Neural cell (in vitro differentiated cells): ENCODE results near the gene SHROOM2. TPM values are rescaled to one million over a fixed set of nuclear protein-coding genes. Genes with fewer than 3 reads are reported as not detected.

Source experiments
- H2AFZ ChIP-seq: fragments of 200-600, 300-800 bp; sonication (generic), shearing (Covaris generic); 2 replicates; pipeline ENCODE4 v1.6.0; 2014; ENCODE audit warnings: low read depth, mild to moderate bottlenecking, antibody characterized with exemption, low read length, moderate library complexity
- H3F3A ChIP-seq: fragments of 200-600 bp; shearing (Covaris generic); 2 replicates; pipeline ENCODE4 v1.6.1; 2016; ENCODE audit warnings: mild to moderate bottlenecking, moderate library complexity, mixed read lengths, antibody characterized with exemption, low read length; ENCODE audit not compliant: insufficient read depth, poor library complexity, severe bottlenecking
- H3K27ac ChIP-seq: fragments of 200-600, 300-800 bp; sonication (generic), shearing (Covaris generic); 2 replicates; pipeline ENCODE4 v1.5.1; 2014; ENCODE audit warnings: mild to moderate bottlenecking, low read length, moderate library complexity
- H3K27me3 ChIP-seq: fragments of 300-800, 200-600 bp; sonication (generic), shearing (Covaris generic); 2 replicates; pipeline ENCODE4 v1.6.0; 2014; ENCODE audit warnings: mild to moderate bottlenecking, low read depth, low read length, moderate library complexity; ENCODE audit not compliant: insufficient read depth
- H3K36me3 ChIP-seq: fragments of 300-800, 200-600 bp; sonication (generic), shearing (Covaris generic); 2 replicates; pipeline ENCODE4 v1.5.1; 2014; ENCODE audit warnings: mild to moderate bottlenecking, antibody characterized with exemption, low read length, moderate library complexity; ENCODE audit not compliant: insufficient read depth
- H3K4me2 ChIP-seq: fragments of 300-800, 200-600 bp; sonication (generic), shearing (Covaris generic); 2 replicates; pipeline ENCODE4 v1.6.0; 2014; ENCODE audit warnings: mild to moderate bottlenecking, low read length
- H3K4me3 ChIP-seq: fragments of 300-800, 200-600 bp; sonication (generic), shearing (Covaris generic); 2 replicates; pipeline ENCODE4 v1.5.1; 2014; ENCODE audit warnings: mild to moderate bottlenecking, low read length, moderate library complexity
- H3K79me2 ChIP-seq: fragments of 200-600 bp; shearing (Covaris generic); replicated peaks from 2 replicates; pipeline ENCODE4 v1.6.0; 2014; ENCODE audit warnings: mild to moderate bottlenecking, low read length, moderate library complexity; ENCODE audit not compliant: insufficient read depth
- H3K9ac ChIP-seq: fragments of 300-800, 200-600 bp; sonication (generic), shearing (Covaris generic); 2 replicates; pipeline ENCODE4 v1.6.1; 2016; ENCODE audit warnings: mild to moderate bottlenecking, low read length, mixed read lengths
- H3K9me2 ChIP-seq: fragments of 200-600 bp; shearing (Covaris generic); 2 replicates; pipeline ENCODE4 v1.6.1; 2016; ENCODE audit warnings: mild to moderate bottlenecking, low read length, mixed read lengths; ENCODE audit not compliant: insufficient read depth
- H3K9me3 ChIP-seq: fragments of 200-600, 300-800 bp; sonication (generic), shearing (Covaris generic); 2 replicates; pipeline ENCODE4 v1.6.1; 2016; ENCODE audit warnings: mild to moderate bottlenecking, mixed run types, low read length, moderate library complexity, mixed read lengths
- H4K20me1 ChIP-seq: fragments of 200-600 bp; shearing (Covaris generic); 2 replicates; pipeline ENCODE4 v1.6.1; 2016; ENCODE audit warnings: mild to moderate bottlenecking, mixed run types; ENCODE audit not compliant: insufficient read depth
- CTCF ChIP-seq: fragments of 450-650 bp; IDR thresholded peaks from 2 replicates; pipeline ENCODE4 v1.5.1; 2014; ENCODE audit warnings: antibody characterized with exemption, mild to moderate bottlenecking, moderate library complexity; ENCODE audit not compliant: poor library complexity, severe bottlenecking
- EP300 ChIP-seq: fragments of 450-650 bp; conservative IDR thresholded peaks from 2 replicates; pipeline ENCODE4 v1.6.1; 2014; ENCODE audit warnings: antibody characterized with exemption, mild to moderate bottlenecking, moderate library complexity; ENCODE audit not compliant: poor library complexity, severe bottlenecking
- EZH2 ChIP-seq: fragments of 200-600, 300-800 bp; shearing (Covaris generic), sonication (generic); IDR thresholded peaks from 2 replicates; pipeline ENCODE4 v1.6.1; 2014; ENCODE audit warnings: antibody characterized with exemption, low read length, borderline replicate concordance, mild to moderate bottlenecking; ENCODE audit not compliant: insufficient read depth, poor library complexity, severe bottlenecking
- MXI1 ChIP-seq: fragments of 450-650 bp; conservative IDR thresholded peaks from 2 replicates; pipeline ENCODE4 v1.6.1; 2014; ENCODE audit warnings: antibody characterized with exemption, mild to moderate bottlenecking; ENCODE audit not compliant: poor library complexity, severe bottlenecking
- POLR2AphosphoS5 ChIP-seq: IDR thresholded peaks from 2 replicates; pipeline ENCODE4 v1.6.1; 2012
- RAD21 ChIP-seq: fragments of 450-650 bp; conservative IDR thresholded peaks from 2 replicates; pipeline ENCODE4 v1.6.1; 2014; ENCODE audit warnings: antibody characterized with exemption, mild to moderate bottlenecking, moderate library complexity
- REST ChIP-seq: IDR thresholded peaks from 2 replicates; pipeline ENCODE4 v1.6.1; 2012; ENCODE audit warnings: borderline replicate concordance
- SMC3 ChIP-seq: fragments of 450-650 bp; conservative IDR thresholded peaks from 2 replicates; pipeline ENCODE4 v1.6.1; 2014; ENCODE audit warnings: antibody characterized with exemption, mild to moderate bottlenecking, moderate library complexity; ENCODE audit not compliant: poor library complexity
- TAF1 ChIP-seq: IDR thresholded peaks from 2 replicates; pipeline ENCODE4 v1.6.1; 2012; ENCODE audit warnings: low read depth
- polyA plus RNA-seq: library from polyadenylated mRNA; depleted of rRNA; stranded (reverse); fragments of >200 nt; gene quantifications from 2 replicates; pipeline ENCODE4 v1.2.3, GENCODE V29; 2014

The SHROOM2 gene
- polyA plus RNA-seq, 1 donor from 2014 or later, result 9.2 TPM

- H4K20me1 ChIP-seq, result no peaks in the 10 kb centered on the region
Measured at GRCh38 chrX:9738151-9738550, 48.1 kb upstream of the SHROOM2 start.

GRCh38 chrX:9739130-9739529 lies 47.1 kb upstream of the SHROOM2 start:
- no peaks in the 10 kb centered on the region for H3K9me3 ChIP-seq
- no peak overlapping the region for H3K4me3 ChIP-seq
- no peaks in the 10 kb centered on the region for H3K79me2 ChIP-seq
- H2AFZ ChIP-seq, result no peak overlapping the region
- H3K9ac ChIP-seq, result no peak overlapping the region
- no peak overlapping the region for H3K27ac ChIP-seq
- no peaks in the 10 kb centered on the region for H3F3A ChIP-seq
- H3K4me2 ChIP-seq, result no peak overlapping the region
- no peaks in the 10 kb centered on the region for H3K27me3 ChIP-seq
- no peaks in the 10 kb centered on the region for H3K9me2 ChIP-seq
- H3K36me3 ChIP-seq, result no peaks in the 10 kb centered on the region
- no peaks in the 10 kb centered on the region for H4K20me1 ChIP-seq
- no peak for TF ChIP-seq MXI1
- no peak for TF ChIP-seq SMC3
- TF ChIP-seq EZH2, result no peak
- TF ChIP-seq EP300, result no peak

More at GRCh38 chrX:9738151-9738550, 48.1 kb upstream of the SHROOM2 start:
- H3K27ac ChIP-seq, result no peak overlapping the region
- H3K4me3 ChIP-seq, result no peak overlapping the region
- H3F3A ChIP-seq, result no peaks in the 10 kb centered on the region
- no peak overlapping the region for H3K9ac ChIP-seq
- no peak for TF ChIP-seq MXI1
- TF ChIP-seq REST, result no peak
- no peak for TF ChIP-seq RAD21
- TF ChIP-seq CTCF, result no peak
- TF ChIP-seq POLR2AphosphoS5, result no peak
- no peak for TF ChIP-seq TAF1
- no peak for TF ChIP-seq SMC3
- no peak for TF ChIP-seq EZH2
- no peak for TF ChIP-seq EP300
- no peak overlapping the region for H2AFZ ChIP-seq
- no peaks in the 10 kb centered on the region for H3K79me2 ChIP-seq
- H3K27me3 ChIP-seq, result no peaks in the 10 kb centered on the region
- H3K36me3 ChIP-seq, result no peaks in the 10 kb centered on the region
- H3K4me2 ChIP-seq, result no peak overlapping the region
- no peaks in the 10 kb centered on the region for H3K9me2 ChIP-seq
- no peaks in the 10 kb centered on the region for H3K9me3 ChIP-seq
